Hepatocyte (in vitro differentiated cells): ENCODE results near the gene SCML1. TPM values are rescaled to one million over a fixed set of nuclear protein-coding genes. Genes with fewer than 3 reads are reported as not detected.

ENCODE experiments used
- DNase-seq: peaks from one replicate; pipeline ENCODE4 v3.0.0-alpha.2; 2016; ENCODE audit warnings: low spot score
- H2AFZ ChIP-seq: fragments of 200-600 bp; sonication (generic); 2 replicates; pipeline ENCODE4 v1.6.0; 2016; ENCODE audit warnings: antibody characterized with exemption, mild to moderate bottlenecking
- H3K27ac ChIP-seq: fragments of 200-600 bp; sonication (generic); 2 replicates; pipeline ENCODE4 v1.5.1; 2016; ENCODE audit warnings: mild to moderate bottlenecking
- H3K27me3 ChIP-seq: fragments of 200-600 bp; sonication (generic); 2 replicates; pipeline ENCODE4 v1.6.1; 2016
- H3K36me3 ChIP-seq: fragments of 200-600 bp; sonication (generic); replicated peaks from 2 replicates; pipeline ENCODE4 v1.5.1; 2016; ENCODE audit warnings: low read depth; ENCODE audit not compliant: insufficient read depth
- H3K4me1 ChIP-seq: fragments of 200-600 bp; sonication (generic); 2 replicates; pipeline ENCODE4 v1.5.1; 2016; ENCODE audit warnings: mild to moderate bottlenecking, moderate library complexity; ENCODE audit not compliant: insufficient read depth
- H3K4me2 ChIP-seq: fragments of 200-600 bp; sonication (generic); 2 replicates; pipeline ENCODE4 v1.6.0; 2016
- H3K4me3 ChIP-seq: fragments of 200-600 bp; sonication (generic); 2 replicates; pipeline ENCODE4 v1.5.1; 2016; ENCODE audit warnings: mild to moderate bottlenecking
- H3K79me2 ChIP-seq: fragments of 200-600 bp; sonication (generic); 2 replicates; pipeline ENCODE4 v1.6.0; 2017; ENCODE audit warnings: mild to moderate bottlenecking
- H3K9me2 ChIP-seq: fragments of 200-600 bp; sonication (generic); replicated peaks from 2 replicates; pipeline ENCODE4 v1.6.0; 2017; ENCODE audit warnings: mild to moderate bottlenecking; ENCODE audit not compliant: insufficient read depth
- H3K9me3 ChIP-seq: fragments of 200-600 bp; sonication (generic); 2 replicates; pipeline ENCODE4 v1.5.1; 2016; ENCODE audit warnings: low read depth, mild to moderate bottlenecking
- H4K20me1 ChIP-seq: fragments of 200-600 bp; sonication (generic); 2 replicates; pipeline ENCODE4 v1.6.0; 2016; ENCODE audit warnings: mild to moderate bottlenecking; ENCODE audit not compliant: insufficient read depth, poor library complexity, severe bottlenecking
- EZH2 ChIP-seq: fragments of 200-600 bp; sonication (generic); IDR thresholded peaks from 2 replicates; pipeline ENCODE4 v1.6.1; 2016; ENCODE audit warnings: antibody characterized with exemption, mild to moderate bottlenecking, borderline replicate concordance
- EZH2phosphoT487 ChIP-seq: fragments of 200-600 bp; sonication (generic); IDR thresholded peaks from one replicate; pipeline ENCODE4 v1.6.1; 2018; ENCODE audit warnings: antibody characterized with exemption, mild to moderate bottlenecking, low read depth, moderate library complexity; ENCODE audit not compliant: unreplicated experiment, severe bottlenecking
- WGBS: methylation state at CpG from one replicate; pipeline ENCODE4 v1.1.6; 2016; ENCODE audit warnings: low lambda C conversion rate; ENCODE audit errors: missing lambda C conversion rate; 5-methylcytosine and 5-hydroxymethylcytosine counted together
- polyA plus RNA-seq: library from polyadenylated mRNA; unstranded; fragments of >200 nt; fragmentation: Nextera tagmentation; extraction: Ambion mirVana; gene quantifications from 2 replicates; pipeline ENCODE4 v1.2.1, GENCODE V29; 2016
- total RNA-seq: library from RNA; depleted of rRNA; stranded (reverse); fragments of >200 nt; gene quantifications from 2 replicates; pipeline ENCODE4 v1.2.3, GENCODE V29; 2014
- TF ChIP-seq, protein P1 (sequence below): fragments of 200-600 bp; sonication (generic); IDR thresholded peaks from 2 replicates; pipeline ENCODE4 v1.5.1; 2016; ENCODE audit warnings: antibody characterized with exemption, mild to moderate bottlenecking; ENCODE audit not compliant: poor library complexity

Gene SCML1
- total and polyA plus RNA-seq, 2 experiments from 2014 or later = 17.0 to 23.7 TPM

DNA sequence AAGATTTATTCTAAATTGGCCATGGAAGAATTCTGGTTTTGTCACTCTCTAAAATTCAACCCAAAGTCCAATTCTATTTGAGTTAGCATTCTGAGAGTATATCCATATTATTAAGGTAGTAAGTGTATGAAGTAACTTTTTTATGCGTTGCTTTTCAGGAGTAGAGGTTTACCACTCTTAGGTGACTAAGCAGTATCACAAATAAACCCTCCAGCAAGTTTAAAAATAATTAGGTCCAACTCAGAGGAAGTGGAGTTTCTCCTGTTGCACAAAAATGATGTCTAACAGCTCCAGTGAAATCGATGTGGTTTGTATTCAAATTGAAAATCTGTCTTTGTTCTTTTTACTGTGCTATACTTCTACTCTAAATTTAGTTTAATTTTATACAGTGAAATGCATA is 6.6 kb downstream of the SCML1 start:
- Histone ChIP-seq H3K4me1 (no peaks in the 10 kb centered on the region), H4K20me1 (no peaks in the 10 kb centered on the region), H3K27ac (no peak overlapping the region), H3K9me3 (no peaks in the 10 kb centered on the region), H3K9me2 (no peaks in the 10 kb centered on the region), H3K27me3 (no peaks in the 10 kb centered on the region), H3K4me2 (no peak overlapping the region), H3K79me2 (peaks cover 57% of the 10 kb centered on the region), H3K36me3 (no peaks in the 10 kb centered on the region), H3K4me3 (no peak overlapping the region), H2AFZ (no peak overlapping the region)
- no peak for TF ChIP-seq EZH2phosphoT487
- no peak for TF ChIP-seq EZH2
- TF ChIP-seq, protein P1, sequence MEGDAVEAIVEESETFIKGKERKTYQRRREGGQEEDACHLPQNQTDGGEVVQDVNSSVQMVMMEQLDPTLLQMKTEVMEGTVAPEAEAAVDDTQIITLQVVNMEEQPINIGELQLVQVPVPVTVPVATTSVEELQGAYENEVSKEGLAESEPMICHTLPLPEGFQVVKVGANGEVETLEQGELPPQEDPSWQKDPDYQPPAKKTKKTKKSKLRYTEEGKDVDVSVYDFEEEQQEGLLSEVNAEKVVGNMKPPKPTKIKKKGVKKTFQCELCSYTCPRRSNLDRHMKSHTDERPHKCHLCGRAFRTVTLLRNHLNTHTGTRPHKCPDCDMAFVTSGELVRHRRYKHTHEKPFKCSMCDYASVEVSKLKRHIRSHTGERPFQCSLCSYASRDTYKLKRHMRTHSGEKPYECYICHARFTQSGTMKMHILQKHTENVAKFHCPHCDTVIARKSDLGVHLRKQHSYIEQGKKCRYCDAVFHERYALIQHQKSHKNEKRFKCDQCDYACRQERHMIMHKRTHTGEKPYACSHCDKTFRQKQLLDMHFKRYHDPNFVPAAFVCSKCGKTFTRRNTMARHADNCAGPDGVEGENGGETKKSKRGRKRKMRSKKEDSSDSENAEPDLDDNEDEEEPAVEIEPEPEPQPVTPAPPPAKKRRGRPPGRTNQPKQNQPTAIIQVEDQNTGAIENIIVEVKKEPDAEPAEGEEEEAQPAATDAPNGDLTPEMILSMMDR = no peak
- WGBS = 38% methylated on average over 2 of the region's 2 CpGs
- DNase-seq = no peak

GRCh38 chrX:17744896-17745523 is 7.7 kb downstream of the SCML1 start:
- TF ChIP-seq EZH2phosphoT487 (no peak), EZH2 (no peak)
- TF ChIP-seq, protein P1 = peak; percentile 35
- Histone ChIP-seq H3K4me1 (no peaks in the 10 kb centered on the region), H3K27me3 (no peaks in the 10 kb centered on the region), H3K4me3 (no peak overlapping the region), H3K9me2 (no peaks in the 10 kb centered on the region), H3K9me3 (no peaks in the 10 kb centered on the region), H4K20me1 (no peaks in the 10 kb centered on the region), H3K79me2 (peaks cover 48% of the 10 kb centered on the region), H3K36me3 (no peaks in the 10 kb centered on the region), H3K27ac (no peak overlapping the region), H2AFZ (no peak overlapping the region), H3K4me2 (peak overlapping the region; percentile 45)
- DNase-seq = no peak
- WGBS = 82% methylated on average over 2 of the region's 2 CpGs

GRCh38 chrX:17747692-17748091 is 10.4 kb downstream of the SCML1 start:
- Histone ChIP-seq H3K27ac (no peak overlapping the region), H4K20me1 (no peaks in the 10 kb centered on the region), H3K9me2 (no peaks in the 10 kb centered on the region), H3K79me2 (peaks cover 21% of the 10 kb centered on the region), H3K4me1 (no peaks in the 10 kb centered on the region), H3K9me3 (no peaks in the 10 kb centered on the region), H2AFZ (no peak overlapping the region), H3K27me3 (no peaks in the 10 kb centered on the region), H3K4me2 (no peak overlapping the region), H3K36me3 (no peaks in the 10 kb centered on the region), H3K4me3 (no peak overlapping the region)
- WGBS = 85% methylated on average over 5 of the region's 5 CpGs
- no peak for DNase-seq
- TF ChIP-seq, protein P1 = no peak
- TF ChIP-seq EZH2 (no peak), EZH2phosphoT487 (no peak)
